Skeletal muscle cell (primary cell): ENCODE measurements around the gene MAML3.

Experiments used
- DNase-seq: peaks from one replicate; pipeline ENCODE4 v3.0.0-alpha.2; 2010; ENCODE audit warnings: low read depth
- H3K4me3 ChIP-seq: 2 replicates; pipeline ENCODE4 v1.5.1; 2011; ENCODE audit warnings: low read depth, mild to moderate bottlenecking, control low read depth, low read length, moderate library complexity

The MAML3 gene

DNA sequence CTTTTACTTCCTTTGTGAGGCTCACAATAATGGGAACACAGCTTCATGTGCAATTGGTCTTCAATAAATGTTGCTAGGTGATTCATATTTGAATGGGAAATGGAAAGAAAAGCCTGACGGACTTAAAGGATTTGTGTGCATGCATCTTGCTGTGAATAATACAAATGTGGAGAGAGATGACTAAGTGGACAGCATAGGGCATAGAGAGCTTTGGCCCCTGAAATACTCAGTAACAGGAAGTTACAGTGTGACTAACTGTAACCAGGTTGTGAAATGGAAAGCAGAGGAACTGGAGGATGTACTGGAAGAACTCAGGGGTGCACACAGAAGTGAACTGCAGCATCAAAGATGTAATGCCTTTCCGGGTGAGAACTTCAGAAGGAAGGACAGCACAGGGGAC is 281.7 kb downstream of the MAML3 start:
- no peak overlapping the region for H3K4me3 ChIP-seq

DNA sequence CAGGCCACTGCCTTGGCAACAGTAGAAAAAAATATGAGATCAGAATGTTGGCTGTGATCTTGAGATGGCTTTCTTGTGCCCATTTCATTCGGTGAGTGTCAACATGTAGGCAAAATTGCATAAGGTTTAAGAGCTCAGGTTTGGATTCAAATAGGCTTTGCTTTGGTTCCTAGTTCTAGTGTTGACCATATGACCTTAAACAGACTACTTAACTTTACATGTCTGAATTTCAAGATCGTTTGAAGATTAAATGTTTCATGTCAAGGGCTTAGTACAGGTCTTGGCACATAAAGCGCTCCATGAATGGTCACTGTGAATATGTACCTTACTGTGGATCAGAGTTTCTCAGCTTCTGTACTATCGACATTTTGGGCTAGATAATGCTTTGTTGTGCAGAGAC is 284.2 kb downstream of the MAML3 start:
- no peak for DNase-seq
- H3K4me3 ChIP-seq = no peak overlapping the region

More for the DNA sequence above, 281.7 kb downstream of the MAML3 start:
- peak; percentile 89 for DNase-seq

DNA sequence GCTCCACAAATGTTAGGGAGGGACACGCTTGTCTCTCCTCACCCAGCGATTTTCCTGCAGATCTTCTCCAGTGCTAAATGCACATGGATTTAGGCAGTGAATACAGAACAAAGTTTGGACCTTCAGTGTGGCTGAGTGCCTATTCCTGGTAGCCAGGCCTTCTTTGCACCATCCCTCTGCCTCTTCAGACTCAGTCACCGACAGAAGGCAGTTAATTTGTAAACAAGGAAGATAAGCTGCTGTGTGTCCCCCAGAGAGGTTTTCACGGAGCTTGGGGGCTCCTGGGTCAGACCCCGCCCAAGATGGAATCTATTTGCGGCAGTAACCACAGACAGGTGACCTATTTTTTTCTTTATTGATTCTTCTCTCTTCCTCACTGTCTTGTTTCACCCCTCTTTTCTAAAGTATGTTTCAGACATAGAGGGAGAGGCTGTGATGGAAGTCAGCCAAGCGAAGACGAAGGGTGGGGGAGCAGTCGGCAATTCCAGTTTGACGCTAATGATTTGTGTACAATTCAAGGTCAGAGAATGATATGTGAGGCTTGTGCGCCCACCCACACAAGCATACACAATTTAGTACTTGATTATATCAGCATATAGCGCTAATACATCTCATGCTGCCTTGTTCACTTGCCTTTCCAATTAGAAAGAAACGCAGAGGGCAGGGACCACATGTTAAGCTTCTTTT is 287.6 kb downstream of the MAML3 start:
- no peak for DNase-seq

DNA sequence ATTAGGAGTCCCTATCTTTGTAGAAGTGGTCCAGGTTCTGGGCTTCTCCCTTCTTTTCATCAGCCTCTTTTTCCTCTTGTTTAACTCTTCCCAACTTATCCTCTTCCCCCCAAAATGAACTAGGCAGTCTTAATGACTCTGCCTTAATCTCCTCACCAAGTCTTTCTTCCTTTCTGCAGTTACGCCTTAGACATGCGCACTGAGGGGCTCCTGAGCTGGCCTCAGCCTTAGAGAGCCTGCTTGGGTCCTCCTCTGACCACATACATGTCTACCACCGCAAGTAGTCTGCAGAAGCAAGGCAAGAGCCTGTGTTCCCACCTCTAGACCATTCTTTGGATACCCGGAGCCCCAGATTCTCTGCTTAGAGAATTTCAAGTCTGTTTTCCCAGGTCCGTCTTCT is 288.4 kb downstream of the MAML3 start:
- H3K4me3 ChIP-seq = no peak overlapping the region
- no peak for DNase-seq

More for the DNA sequence above, 287.6 kb downstream of the MAML3 start:
- no peak overlapping the region for H3K4me3 ChIP-seq

DNA sequence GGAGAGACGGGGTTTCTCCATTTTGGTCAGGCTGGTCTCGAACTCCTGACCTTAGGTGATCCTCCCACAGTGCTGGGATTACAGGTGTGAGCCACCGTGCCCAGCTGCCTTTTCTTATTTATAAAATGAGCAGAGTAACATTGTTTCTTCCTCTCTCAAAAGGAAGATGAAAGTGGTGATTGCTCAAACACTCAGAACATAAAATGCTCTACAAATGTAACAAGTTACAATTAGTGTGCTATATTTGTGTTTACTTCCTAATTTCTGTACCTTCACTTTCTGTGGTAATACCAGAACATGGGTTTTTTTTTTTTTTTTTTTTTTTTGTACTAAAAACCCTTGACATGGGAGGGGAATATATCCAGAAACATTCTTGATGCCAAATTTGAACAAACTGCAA is 290.5 kb downstream of the MAML3 start:
- DNase-seq = no peak
- H3K4me3 ChIP-seq = no peak overlapping the region

DNA sequence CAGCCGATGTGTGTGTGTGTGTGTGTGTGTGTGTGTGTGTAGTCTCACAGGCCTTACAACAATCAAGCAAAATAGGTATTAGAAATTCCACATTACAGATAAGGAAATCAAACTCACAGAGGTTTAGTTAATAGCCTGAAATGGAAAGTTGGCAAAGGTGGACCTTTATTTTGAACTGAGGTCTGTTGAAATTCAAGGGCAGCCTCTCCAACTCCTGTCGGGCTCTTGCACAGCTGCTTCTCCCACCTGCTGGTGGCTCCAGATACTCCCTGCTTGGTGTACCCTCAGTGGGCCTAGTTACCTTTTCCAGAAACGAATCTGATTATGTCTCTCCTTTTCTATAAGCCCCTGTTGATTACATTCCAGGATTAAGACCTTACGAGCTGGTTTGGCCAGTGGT is 292.5 kb downstream of the MAML3 start:
- H3K4me3 ChIP-seq = no peak overlapping the region
- DNase-seq = no peak

DNA sequence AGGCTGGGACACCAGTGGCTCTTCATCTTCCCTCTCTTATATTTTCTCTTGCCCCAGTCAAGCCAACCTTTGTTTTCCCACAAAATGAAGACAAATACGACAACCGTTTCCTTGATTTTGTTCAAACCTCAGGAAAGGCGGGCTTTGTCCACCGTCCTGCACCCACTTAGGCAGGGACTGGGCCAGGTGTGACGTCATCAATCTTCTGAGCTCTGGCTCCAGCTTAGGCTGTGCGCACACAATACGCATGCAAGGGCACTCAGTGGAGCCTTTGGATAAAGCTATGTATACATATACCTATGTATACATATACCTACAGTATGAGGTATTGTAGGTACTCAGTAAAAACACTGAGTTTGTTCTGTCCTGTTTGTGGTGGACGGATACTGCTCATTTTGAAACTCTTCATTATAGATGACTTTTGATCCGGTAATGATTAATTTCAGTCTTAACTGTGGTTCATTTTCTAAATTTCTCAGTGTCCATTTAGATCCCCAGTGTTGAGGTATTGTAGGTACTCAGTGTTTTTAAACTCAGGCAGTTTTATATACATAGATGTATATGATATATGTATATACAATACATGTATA is 293.5 kb downstream of the MAML3 start:
- DNase-seq = no peak
- no peak overlapping the region for H3K4me3 ChIP-seq

DNA sequence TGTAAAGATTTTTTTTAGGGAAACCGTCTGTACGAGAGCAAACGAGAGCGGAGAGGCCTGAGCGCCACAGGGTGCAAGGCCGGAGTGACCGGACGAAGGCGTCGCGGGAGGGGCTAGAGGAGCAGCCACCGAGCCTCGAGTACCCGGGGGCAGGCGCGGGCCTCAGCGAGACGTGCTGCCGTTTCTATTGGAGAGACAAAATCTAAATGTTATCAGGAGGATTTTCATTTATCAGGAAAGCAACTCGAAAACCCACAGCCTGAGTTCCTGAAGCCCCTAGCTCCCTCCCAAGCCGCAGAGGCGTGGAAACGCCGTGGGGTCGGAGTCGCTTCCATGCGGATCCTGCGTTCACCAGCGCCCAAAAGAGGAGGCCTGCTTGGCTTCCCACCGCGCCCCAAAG is 294.1 kb downstream of the MAML3 start:
- no peak for DNase-seq
- H3K4me3 ChIP-seq = no peak overlapping the region

DNA sequence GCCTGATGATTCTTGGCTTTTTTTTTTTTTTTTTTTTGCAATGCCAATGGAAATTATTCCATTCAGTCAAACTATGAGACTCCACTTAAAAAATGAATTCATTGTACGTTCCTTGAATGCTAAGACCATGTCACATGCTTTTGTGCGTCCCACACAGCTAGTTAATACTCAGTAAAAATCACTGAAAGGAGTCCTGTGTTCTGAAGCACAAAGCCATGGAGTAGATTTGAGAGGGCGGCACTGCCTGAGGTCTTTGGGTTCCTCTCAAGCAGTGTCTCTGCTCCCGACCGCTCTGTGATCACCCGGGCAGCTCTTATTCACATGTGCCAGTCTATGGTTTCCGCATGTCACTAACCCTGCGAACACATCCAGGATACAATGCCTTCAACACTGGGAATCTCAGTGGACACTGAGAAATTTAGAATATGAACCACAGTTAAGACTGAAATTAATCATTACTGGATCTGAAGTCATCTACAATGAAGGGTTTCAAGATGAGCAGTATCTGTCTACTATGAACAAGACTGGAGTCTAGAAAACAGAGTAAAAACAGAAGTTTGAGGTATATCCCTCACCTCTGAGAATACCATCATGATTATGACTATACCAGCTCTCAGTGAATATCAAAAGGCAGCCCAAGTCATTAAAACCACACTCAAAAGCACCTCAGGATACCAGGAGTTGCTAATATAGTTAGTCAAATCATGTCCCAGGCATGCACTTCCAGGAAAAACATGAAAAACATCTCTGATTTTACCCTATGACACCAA is 295.4 kb downstream of the MAML3 start:
- no peak for DNase-seq

DNA sequence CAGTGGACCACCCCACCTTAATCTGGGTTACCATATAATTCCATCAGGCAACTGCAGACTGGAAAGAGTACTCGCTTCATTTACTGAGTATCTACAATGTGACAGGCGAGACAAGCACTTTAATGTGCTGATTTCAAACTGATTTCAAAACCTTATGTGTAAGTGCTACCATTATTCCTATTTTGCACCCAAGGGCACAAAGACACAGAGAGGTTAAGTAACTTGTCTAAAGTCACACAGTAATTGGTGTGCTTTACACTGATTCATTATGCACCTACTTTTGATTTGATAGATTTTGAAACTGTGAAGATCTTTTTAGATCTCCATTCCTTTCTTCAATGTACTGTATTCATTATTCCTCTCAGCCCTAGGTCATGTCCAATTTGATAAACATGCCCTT is 296.0 kb downstream of the MAML3 start:
- no peak overlapping the region for H3K4me3 ChIP-seq
- no peak for DNase-seq

More for the DNA sequence above, 295.4 kb downstream of the MAML3 start:
- no peak overlapping the region for H3K4me3 ChIP-seq

DNA sequence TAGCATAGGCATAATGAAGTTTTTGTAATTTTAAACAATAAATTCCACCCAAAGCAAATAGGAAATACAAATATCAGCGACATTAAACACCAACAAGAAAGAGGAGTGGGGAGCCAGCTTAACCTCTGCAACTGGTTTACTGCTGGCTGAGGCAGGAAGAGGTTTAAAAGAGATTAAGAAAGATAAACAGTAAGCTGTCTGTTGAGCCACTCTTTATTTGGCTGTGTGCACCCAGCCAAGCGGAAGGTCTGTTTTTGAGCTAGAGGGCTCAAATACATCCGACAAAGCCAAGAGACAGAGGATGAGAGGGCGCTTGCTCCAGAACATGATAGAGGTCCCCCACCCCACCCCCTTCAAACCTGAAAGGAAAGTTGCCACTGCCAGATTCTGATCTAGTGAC is 297.0 kb downstream of the MAML3 start:
- DNase-seq = no peak
- H3K4me3 ChIP-seq = no peak overlapping the region

DNA sequence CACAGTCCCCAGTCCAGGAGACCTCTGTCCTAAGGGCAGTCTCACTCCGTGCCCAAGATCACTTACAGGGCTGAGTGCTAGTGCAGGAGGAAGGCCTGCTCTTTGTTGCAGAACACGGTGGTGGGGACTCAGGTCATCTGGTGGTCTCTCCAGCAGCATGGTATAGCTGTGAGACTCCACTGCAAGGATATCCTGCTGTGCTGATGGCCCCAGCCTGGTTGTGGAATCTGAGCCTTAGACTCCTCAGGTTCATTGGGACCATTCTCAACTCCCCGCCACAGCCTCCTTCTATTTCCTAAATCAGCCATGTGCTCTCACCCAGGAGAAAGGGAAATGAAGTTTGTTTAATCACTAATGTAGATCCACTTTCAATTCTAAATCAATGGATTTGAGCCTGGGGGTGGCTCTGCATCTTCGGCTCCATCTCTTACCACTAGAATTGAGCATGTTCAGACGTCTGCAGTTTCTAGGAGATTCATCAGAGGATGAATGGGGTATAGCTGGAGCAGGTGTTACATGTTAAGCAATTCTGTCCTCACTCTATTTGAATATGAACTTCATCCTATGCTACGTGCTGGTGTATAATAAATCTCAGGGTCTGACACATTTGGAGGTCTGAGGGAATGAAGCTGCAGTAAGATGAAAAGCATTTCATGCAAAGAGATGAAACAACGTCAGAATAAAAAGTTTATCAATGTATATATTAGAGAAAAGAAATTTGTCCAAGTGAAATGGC is 299.1 kb downstream of the MAML3 start:
- no peak overlapping the region for H3K4me3 ChIP-seq
- no peak for DNase-seq

DNA sequence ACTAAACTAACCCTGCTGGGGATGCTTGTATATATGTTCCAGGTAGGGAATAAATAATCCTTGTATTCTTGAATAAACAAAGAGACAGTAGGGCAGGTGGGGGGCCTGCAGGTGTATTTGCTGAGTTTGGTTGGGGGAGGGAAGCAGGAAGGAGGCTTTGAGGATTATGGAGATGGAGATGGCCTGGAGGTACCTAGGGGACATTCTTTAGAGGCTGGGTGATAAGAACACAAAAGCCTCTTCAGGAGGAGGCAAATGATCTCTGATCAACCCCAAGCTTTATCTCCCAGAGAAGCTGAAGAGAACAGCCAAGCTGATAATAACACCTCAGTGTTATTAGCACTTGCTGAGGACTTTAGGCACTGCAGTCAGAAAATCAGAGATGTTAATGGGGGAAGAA is 300.7 kb downstream of the MAML3 start:
- no peak overlapping the region for H3K4me3 ChIP-seq
- no peak for DNase-seq

DNA sequence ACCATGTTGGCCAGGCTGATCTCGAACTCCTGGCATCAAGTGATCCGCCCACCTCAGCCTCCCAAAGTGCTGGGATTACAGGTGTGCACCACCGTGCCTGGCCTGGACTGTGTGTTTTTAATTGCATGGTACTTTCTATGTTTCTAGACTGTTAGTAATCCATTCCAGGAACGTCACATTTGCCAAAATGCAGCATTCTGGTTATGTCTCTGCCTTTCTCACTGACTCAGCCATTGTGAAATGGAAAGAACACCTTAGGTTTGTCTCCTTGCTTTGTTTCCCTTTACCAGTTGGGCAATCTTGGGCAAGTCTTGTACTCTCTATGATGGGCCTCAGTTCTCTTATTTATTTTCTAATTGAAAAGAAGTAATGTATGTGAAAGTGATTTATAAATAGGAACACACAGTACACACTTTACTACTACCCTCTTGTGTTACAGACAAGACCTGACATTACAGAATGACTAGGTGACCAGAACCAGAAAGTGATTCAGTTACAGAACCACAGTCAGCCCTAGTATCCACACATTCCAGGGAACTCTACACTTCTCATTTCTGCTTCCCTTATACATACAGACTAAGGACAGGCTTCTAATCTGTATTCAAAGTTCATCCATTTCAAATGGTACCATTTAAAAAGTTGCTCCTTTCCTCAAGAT is 301.2 kb downstream of the MAML3 start:
- no peak overlapping the region for H3K4me3 ChIP-seq
- DNase-seq = no peak

DNA sequence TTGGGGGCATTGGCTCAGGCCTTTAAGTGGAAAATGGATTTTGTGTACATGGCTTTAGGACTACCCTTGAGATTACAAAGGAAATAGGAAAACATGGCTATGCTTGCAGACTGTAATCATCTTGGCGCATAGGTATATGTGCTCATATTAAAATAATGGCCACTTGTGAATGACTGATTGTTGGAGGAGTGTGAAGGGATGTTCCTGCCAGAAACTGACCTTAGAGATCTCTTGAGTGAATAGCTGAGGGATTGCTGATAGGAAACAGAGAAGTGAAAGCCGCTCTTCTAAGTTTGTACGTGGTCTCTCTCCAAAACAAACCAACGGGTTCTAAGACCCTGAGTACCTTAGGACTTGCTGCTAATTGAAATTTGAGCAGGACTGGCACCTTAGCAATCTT is 302.3 kb downstream of the MAML3 start:
- H3K4me3 ChIP-seq = no peak overlapping the region
- no peak for DNase-seq

DNA sequence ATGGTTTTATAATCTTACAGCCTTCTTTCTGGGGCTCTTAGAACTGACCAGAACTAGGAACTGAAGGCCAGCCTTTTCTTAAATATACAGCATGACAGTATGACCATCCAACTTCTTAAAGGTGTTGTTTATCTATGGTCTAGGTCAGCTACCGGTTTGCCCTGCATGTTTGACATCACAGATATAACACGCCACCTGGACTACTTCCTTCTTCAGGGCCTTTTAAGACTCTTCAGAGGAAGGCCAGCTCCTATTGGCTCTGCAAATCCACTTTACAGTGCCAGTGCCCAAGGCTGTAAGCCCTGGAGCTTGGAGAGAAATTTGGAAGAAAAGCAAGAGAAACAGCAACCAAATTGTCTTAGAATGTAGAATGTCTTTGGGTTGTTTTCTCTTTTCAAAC is 302.9 kb downstream of the MAML3 start:
- no peak overlapping the region for H3K4me3 ChIP-seq
- no peak for DNase-seq

DNA sequence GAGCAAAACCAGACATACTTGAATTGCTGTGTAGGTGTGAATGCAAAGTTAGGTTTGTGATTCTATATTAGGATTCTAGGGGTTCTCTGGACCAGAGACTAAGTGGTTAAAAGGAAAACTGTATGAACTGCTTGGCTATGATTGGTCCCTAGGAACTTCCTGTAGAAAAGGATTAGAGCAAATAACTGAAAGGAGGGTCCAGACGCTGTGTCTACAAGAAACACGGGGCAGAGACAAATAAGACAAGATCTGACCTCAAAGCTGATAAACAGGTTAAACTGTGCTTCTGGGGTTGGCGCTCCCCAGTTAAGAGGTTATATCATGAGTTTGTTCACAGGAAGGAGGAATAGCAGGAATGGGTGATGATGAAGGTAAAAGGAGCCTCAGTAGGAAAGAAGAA is 304.8 kb downstream of the MAML3 start:
- H3K4me3 ChIP-seq = no peak overlapping the region
- DNase-seq = no peak

DNA sequence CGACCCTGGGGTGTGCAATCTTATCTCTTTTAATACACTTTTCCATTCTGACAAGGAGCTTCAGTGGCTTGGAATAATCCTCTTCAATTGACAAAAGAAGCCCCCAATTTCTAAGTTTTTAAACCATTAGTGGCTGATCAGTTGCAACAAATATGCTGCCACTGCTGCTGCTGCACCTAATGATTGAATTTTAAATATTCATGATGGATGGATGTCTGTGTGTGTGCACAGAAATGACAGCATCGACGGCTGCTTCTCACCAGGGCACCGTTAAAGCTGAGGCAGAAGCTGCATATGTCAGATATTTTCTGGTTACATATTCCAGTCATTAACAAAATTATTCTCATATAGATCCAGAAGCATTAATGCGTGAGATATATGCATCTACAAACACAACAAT is 306.0 kb downstream of the MAML3 start:
- DNase-seq = no peak
- no peak overlapping the region for H3K4me3 ChIP-seq

DNA sequence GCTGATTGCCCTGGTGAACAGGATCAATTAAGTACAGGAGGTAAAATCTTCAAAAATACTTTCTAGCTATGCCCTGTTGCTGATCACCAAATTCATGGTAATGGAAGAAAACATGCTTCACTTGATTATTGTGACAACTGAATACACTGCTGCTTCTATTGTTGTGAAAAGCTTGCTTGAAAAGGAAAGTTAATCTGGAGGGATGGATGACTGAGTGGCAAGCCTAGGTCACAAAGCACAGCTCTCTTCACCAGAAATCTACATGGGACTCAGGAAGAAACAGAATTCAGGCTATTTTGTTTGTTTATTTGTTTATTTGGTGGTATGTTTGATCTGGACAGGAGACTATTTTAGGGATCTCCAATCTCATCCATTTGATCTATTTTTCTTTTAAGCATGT is 306.4 kb downstream of the MAML3 start:
- no peak overlapping the region for H3K4me3 ChIP-seq
- DNase-seq = no peak

DNA sequence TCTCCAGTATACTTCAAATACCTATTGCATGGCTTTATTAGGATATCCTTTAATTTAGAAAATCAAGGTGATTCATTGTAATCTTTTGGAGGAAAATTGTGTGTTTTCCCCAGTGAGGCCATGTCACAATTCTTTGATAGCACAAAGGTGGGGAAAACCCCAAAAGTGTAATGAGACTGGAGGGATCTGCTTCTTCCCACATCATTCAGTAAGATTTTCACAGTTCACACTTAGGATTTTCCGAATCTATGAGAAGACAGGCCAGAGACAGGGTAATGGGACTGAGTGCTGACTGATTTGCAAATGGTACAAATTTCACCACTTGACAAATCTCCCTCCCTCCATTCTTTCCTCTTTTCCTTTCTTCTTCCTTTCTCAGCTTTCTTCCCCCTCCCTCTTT is 307.2 kb downstream of the MAML3 start:
- DNase-seq = no peak

More for the DNA sequence above, 307.2 kb downstream of the MAML3 start:
- no peak overlapping the region for H3K4me3 ChIP-seq
